ENCODE data around the gene CRYBG1.

CRYBG1 gene

GRCh38 chr6:106440546-106440945, 80.0 kb downstream of the CRYBG1 start:
- DNase-seq (ENCODE audit: low read depth): no peak
- H3K4me3 ChIP-seq (ENCODE audit: control insufficient read depth, low read depth, low read length): no peak overlapping the region
- TF ChIP-seq, protein P1, sequence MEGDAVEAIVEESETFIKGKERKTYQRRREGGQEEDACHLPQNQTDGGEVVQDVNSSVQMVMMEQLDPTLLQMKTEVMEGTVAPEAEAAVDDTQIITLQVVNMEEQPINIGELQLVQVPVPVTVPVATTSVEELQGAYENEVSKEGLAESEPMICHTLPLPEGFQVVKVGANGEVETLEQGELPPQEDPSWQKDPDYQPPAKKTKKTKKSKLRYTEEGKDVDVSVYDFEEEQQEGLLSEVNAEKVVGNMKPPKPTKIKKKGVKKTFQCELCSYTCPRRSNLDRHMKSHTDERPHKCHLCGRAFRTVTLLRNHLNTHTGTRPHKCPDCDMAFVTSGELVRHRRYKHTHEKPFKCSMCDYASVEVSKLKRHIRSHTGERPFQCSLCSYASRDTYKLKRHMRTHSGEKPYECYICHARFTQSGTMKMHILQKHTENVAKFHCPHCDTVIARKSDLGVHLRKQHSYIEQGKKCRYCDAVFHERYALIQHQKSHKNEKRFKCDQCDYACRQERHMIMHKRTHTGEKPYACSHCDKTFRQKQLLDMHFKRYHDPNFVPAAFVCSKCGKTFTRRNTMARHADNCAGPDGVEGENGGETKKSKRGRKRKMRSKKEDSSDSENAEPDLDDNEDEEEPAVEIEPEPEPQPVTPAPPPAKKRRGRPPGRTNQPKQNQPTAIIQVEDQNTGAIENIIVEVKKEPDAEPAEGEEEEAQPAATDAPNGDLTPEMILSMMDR (conservative IDR thresholded peaks at IDR 0.05; ENCODE audit: control insufficient read depth, insufficient read depth, low read depth, low read length): no peak

DNA sequence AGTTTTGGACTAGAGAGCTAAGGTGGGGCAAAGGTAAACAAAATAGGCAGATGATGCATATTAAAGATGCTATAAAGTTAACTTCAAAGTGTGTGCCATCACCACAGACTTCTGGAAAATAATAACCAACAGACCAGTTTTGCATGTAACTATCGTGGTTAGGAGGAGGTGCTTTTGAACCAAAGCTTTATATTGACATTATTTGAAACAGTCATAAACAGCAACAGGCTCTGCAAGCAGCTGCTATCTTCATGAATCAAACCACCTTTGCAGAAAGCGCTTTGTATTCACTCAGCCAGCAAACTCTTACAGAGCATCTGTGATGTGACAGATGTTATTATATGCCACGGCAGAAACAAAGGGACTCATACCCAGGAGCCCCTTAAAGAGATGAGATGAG, 81.9 kb downstream of the CRYBG1 start:
- no peak for DNase-seq (ENCODE audit: low read depth)
- no peak overlapping the region for H3K4me3 ChIP-seq (ENCODE audit: control insufficient read depth, low read depth, low read length)
- TF ChIP-seq, protein P1 (conservative IDR thresholded peaks at IDR 0.05; ENCODE audit: control insufficient read depth, insufficient read depth, low read depth, low read length): no peak

DNA sequence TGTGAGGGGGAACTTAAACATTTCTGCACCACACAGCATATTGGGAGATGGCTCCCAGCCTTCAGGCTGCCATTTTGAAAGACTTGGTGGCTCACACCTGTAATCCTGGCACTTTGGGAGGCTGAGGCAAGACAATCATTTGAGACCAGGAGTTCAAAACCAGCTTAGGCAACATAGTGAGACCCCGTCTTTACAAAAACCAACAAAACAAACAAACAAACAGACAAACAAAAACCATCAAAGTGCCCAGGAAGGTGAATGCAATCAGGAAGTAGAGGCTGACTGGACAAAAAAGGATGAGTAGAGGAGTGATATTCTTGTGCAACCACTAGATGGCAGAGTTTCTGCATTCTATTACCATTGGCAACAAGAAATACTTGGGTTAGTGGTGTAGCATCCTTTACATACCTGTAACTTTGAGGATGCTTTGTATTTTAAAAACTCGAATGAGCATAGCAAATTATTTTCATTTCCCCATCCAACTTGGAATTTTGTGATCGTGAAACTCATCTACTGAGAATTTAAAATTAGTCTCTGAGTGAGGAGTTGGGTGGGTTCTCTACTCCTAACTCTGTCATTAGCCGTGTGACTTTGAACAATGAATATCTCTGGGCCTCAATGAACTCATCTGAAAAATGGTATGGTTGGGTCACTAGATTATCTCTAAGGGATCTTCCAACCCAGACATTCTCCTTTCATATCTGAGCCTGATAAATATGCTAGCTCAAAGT, 84.4 kb downstream of the CRYBG1 start:
- H3K4me3 ChIP-seq (ENCODE audit: control insufficient read depth, low read depth, low read length): no peak overlapping the region
- peak; percentile 72 for DNase-seq (ENCODE audit: low read depth)
- TF ChIP-seq, protein P1 (conservative IDR thresholded peaks at IDR 0.05; ENCODE audit: control insufficient read depth, insufficient read depth, low read depth, low read length): peak; percentile 85

- TF ChIP-seq, protein P1 (conservative IDR thresholded peaks at IDR 0.05; ENCODE audit: control insufficient read depth, insufficient read depth, low read depth, low read length): no peak
These were observed 85.0 kb downstream of the CRYBG1 start for GRCh38 chr6:106445508-106445878.

DNA sequence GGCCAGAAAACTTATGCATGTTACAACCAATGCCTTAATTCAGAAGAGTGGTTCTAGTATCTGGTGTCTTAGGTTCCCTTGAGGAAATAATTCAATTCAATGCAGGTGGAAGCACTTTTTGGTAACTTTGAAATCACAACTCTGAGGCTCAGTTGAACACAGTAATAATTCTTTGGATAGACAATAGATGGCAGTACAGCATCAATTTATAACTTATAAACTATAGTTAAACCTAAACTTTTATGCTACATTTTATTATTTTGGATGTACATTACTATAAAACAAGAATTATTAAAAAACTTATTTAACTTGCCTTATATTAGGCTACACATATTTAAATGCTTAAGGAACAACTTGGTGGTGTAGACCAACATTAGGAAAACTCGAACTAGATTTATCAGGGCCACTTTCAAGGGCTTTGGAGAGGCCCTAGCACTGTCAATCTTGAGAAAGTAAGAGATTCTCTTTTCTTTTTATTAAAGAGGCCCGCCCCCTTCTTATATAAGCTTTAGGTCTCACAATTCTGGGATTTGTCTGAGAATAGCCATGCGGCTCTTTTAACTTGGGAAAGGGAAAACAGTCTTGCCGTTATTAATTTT, 85.9 kb downstream of the CRYBG1 start:
- peak; percentile 27 for DNase-seq (ENCODE audit: low read depth)
- TF ChIP-seq, protein P1 (conservative IDR thresholded peaks at IDR 0.05; ENCODE audit: control insufficient read depth, insufficient read depth, low read depth, low read length): peak; percentile 48
- H3K4me3 ChIP-seq (ENCODE audit: control insufficient read depth, low read depth, low read length): no peak overlapping the region

More at GRCh38 chr6:106445508-106445878, 85.0 kb downstream of the CRYBG1 start:
- no peak overlapping the region for H3K4me3 ChIP-seq (ENCODE audit: control insufficient read depth, low read depth, low read length)
- DNase-seq (ENCODE audit: low read depth): no peak

DNA sequence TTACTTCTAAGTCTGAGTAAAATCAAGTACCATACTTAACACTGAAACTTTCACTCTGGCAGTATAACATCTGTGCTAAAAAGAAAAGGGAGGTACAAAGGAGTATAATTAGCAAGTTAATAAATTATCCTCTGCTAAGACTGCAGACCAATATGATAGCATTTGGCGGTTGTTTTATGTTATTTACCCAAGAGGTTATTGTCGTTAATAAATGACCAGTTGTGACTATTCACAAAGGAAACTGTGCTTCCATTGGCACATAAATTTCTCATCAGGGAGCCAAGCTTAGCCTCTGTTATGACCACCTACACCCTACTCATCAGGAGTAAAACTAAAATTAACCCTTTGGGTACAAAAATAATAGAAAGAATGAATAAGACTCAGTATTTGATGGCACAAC, 86.5 kb downstream of the CRYBG1 start:
- TF ChIP-seq, protein P1 (conservative IDR thresholded peaks at IDR 0.05; ENCODE audit: control insufficient read depth, insufficient read depth, low read depth, low read length): no peak
- H3K4me3 ChIP-seq (ENCODE audit: control insufficient read depth, low read depth, low read length): no peak overlapping the region
- no peak for DNase-seq (ENCODE audit: low read depth)

Data from fibroblast of mammary gland (primary cell).